GM21576 (cell line): ENCODE measurements around the gene TRIM45.
"Not testable (repeated sequence)": the region's sequence is repeated elsewhere in the genome, so short reads cannot be mapped to it uniquely, and the experiment has no call there.

Experiments used
- ATAC-seq: cut with Tn5 transposase; IDR thresholded peaks from one replicate; pipeline ENCODE4 v1.9.1; 2021; ENCODE audit warnings: mild to moderate bottlenecking, moderate library complexity; ENCODE audit not compliant: unreplicated experiment

TRIM45 gene

GRCh38 chr1:117121589-117122329 is at the start of gene TRIM45:
Gene TRIM45, minus strand, starts transcription at chr1:117121749. Its CDS starts 548 bp downstream, at chr1:117121201.
- ATAC-seq: peak; percentile 81

GRCh38 chr1:117169871-117170596 is 48.5 kb upstream of the TRIM45 start:
- no peak for ATAC-seq

GRCh38 chr1:117167402-117167801 is 45.9 kb upstream of the TRIM45 start:
- ATAC-seq: no peak

GRCh38 chr1:117166076-117166475 is 44.5 kb upstream of the TRIM45 start:
- ATAC-seq: no peak

- ATAC-seq: no peak
Measured at GRCh38 chr1:117164209-117164608, 42.7 kb upstream of the TRIM45 start.

GRCh38 chr1:117162816-117163215 is 41.3 kb upstream of the TRIM45 start:
- ATAC-seq: no peak

- no peak for ATAC-seq
Measured at GRCh38 chr1:117161887-117162286, 40.3 kb upstream of the TRIM45 start.

GRCh38 chr1:117151305-117151704 is 29.8 kb upstream of the TRIM45 start:
- not testable (repeated sequence) for ATAC-seq

- no peak for ATAC-seq
Measured at GRCh38 chr1:117150316-117150715, 28.8 kb upstream of the TRIM45 start.

- no peak for ATAC-seq
Measured at GRCh38 chr1:117147856-117148588, 26.5 kb upstream of the TRIM45 start.

- ATAC-seq: no peak
Measured at GRCh38 chr1:117147341-117147831, 25.8 kb upstream of the TRIM45 start.

GRCh38 chr1:117146575-117147340 is 25.2 kb upstream of the TRIM45 start:
- ATAC-seq: no peak

- ATAC-seq: no peak
Measured at GRCh38 chr1:117146072-117146471, 24.5 kb upstream of the TRIM45 start.

- ATAC-seq: no peak
Measured at GRCh38 chr1:117143871-117144270, 22.3 kb upstream of the TRIM45 start.

- ATAC-seq: no peak
Measured at GRCh38 chr1:117143172-117143571, 21.6 kb upstream of the TRIM45 start.

- no peak for ATAC-seq
Measured at GRCh38 chr1:117142200-117142599, 20.7 kb upstream of the TRIM45 start.

GRCh38 chr1:117138561-117138960 is 17.0 kb upstream of the TRIM45 start:
- ATAC-seq: no peak

GRCh38 chr1:117138106-117138505 is 16.6 kb upstream of the TRIM45 start:
- no peak for ATAC-seq

GRCh38 chr1:117137281-117137855 is 15.8 kb upstream of the TRIM45 start:
- ATAC-seq: no peak

- no peak for ATAC-seq
Measured at GRCh38 chr1:117136749-117137148, 15.2 kb upstream of the TRIM45 start.
